GM19099 (cell line): ENCODE data around the gene SUSD3.

Experiments
- POLR2A ChIP-seq: IDR thresholded peaks from 3 replicates; pipeline ENCODE4 v1.6.1; 2011; ENCODE audit warnings: low read depth; ENCODE audit not compliant: insufficient read length; ENCODE audit errors: extremely low read depth

SUSD3 gene

DNA sequence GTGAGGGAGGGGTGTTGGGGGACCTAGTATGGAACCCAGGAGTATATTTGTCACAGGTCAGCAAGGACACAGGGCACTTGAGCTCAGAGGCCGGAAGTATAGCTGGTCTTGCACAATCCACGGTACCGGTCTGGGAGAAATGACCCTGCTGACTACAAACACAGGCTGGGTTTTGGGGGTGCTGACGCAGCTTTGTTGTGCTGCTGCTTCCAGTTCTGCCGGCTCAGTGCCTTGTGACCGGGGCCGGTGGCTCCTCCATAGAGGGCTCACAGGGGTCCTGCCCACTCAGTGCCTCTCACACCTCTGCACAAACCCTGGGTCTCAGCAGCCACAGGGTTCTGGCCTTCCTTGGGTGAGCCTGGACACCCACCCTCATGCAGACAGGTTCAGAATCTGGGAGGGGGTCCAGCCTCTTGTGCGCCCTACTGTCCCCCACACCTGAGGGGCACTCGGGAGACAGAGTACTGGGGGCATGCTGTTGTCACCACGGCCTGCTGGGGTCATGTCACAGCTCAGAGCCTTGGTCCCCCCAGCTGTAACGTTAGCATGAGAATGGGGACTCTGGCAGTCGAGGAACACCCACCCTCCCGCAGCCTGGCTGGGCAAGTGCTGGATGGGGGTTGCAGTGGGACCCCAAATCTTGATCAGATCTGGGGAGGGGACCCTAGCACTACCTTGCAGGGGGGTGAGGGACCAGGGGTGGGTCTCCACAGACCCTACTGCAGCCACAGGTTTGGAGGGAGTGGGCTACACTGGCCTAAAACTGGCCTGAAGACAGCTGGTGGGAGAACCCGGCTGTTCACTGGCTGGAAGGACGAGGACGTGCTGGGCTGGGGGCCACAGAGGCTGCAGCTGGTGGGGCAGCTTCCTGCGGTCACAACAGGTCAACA is 57.8 kb downstream of the SUSD3 start:
- no peak for TF ChIP-seq POLR2A

GRCh38 chr9:93117924-93118862 is 59.7 kb downstream of the SUSD3 start:
- TF ChIP-seq POLR2A = no peak

- no peak for TF ChIP-seq POLR2A
Observed at GRCh38 chr9:93118863-93119702, 60.6 kb downstream of the SUSD3 start.

DNA sequence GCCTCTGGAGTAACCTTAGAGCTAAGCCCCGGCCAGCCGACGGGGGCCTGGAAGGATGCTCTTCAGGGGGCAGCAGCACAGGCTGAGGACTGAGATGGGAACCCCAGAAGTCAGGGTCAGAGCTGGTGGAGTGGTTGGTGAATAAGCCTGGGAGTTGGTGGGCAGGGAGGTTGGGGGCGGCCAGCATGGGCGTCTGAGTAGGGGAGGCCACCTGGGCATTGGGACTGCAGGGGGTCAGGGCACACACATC is 61.1 kb downstream of the SUSD3 start:
- TF ChIP-seq POLR2A = no peak

DNA sequence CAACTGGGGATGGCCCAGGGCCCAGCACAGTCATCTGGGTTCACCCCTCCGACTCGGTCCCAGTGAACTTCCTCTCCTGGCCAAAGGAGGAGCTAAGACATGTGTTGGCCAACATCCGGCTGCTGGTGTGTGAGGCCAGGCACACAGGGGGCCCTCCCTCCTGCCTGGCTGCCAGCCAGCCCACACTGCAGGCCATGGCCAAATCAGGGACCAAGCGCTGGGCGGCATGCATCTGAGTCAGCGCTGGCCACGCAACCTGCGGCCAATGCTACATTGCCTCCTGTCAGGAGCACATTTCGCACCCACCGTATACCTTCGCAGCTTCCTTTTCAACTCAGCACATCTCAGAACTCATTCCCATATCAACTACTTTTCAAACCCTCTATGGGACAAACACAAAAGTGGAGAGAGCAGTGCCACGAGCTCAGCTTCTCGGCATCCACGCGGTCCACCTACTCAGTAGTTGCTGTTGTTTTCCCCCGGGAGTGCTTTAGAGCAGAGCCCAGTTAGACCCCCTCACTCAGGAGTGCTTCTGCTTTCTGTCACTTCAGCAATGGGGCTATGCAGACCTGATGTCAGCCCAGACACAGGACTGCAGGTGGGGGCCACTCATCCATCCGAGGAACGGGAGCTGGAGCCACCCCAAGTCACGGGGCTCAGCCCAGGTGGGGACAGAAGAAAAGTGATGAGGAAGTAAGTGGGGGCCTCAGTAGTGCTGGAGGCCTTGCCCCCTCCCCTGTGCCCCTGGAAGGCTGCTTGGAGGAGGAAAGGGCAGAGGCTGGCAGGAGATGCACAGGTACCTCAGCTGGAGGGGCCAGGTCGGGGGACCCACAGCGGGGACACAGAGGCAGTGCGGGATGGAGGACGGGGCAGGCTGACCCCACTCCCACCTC is 61.7 kb downstream of the SUSD3 start:
- no peak for TF ChIP-seq POLR2A

GRCh38 chr9:93120846-93121315 is 62.4 kb downstream of the SUSD3 start:
- no peak for TF ChIP-seq POLR2A

DNA sequence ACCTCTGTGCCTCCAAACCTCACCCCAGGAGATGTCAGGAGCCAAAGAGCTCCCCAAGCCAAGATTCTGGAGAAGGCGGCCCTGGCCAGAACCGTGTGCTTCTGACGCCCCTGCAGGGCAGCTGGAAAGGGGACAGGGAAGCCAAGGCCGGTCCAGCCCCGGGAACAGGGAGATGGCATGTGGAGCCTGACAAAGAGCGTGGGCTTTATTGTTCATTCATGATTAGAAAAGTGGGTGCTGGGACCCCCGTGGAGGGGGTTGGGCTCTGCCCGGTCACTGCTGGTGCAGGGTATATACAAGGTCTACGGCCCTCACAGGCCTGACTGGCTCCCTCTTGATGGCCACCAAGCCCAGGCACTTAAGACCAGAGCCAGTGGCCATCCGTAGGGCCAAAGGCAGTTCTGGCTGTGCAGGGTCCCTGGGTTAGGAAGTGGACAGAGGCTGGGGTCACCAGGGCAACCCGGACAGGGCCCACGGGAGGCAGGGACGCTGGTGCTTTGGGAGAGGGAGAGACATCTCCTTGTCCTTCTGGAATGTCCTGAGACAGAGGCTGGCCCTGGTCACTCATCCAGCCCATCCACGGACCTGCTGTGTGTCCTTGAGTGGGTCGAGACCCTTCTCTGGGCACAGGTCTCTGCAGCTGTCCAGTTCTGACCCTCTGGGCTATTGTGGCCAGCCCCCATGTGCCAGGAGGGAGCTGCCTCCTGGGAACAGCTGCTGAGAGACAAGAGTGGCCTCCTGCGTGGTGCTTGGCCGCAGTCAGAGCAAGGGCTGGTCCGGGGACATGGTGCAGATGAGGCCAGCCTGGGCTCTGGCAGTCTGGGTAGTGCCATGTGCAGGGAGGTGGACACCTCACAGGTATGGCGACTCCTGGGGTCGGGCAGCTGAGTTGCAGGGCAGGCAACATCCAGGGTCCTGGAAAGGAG is 63.1 kb downstream of the SUSD3 start:
- no peak for TF ChIP-seq POLR2A

- no peak for TF ChIP-seq POLR2A
Observed at GRCh38 chr9:93122721-93123221, 64.3 kb downstream of the SUSD3 start.

- TF ChIP-seq POLR2A = no peak
Observed at GRCh38 chr9:93123561-93124283, 65.2 kb downstream of the SUSD3 start.

DNA sequence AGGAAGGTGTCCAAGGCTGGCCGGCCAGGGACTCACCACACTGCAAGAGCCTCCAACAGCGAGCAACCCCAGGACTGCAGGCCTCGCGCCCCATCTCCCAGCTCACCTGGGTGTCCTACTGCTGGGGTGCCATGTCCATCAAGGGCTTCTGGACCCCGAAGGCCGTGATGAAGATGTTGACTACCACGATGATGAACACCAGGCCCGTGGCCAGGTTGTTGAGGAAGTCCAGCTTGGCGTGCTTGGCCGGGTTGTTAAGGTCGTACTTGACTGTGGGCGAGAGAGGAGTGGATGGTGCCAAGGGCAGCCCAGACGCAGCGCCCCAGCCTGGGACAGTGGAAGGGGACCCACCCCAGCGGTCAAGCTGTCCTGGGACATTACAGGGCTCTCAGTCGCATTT is 66.3 kb downstream of the SUSD3 start:
- no peak for TF ChIP-seq POLR2A

DNA sequence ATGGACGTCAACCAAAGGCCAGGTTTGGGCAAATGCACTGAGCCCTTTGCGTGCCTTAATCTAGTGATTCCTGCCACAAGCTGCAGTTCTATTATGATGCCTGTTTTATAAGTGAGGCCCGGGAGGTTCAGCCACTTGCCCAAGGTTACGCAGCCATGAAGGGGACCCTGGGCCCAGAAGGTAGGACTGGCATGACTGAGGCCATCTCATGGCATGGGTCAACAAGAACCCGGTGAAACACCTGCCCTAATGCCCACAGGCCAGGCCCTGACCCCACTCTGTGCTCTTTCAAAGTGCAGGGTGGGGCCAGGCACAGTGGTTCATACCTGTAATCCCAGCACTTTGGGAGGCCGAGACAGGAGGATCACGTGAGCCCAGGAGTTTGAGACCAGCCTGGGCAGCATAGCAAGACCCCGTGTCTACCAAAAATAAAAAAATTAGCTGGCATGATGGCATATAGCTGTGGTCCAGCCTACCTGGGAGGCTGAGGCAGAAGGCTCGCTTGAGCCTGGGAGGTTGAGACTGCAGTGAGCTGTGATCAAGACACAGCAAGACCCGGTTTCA is 66.9 kb downstream of the SUSD3 start:
- no peak for TF ChIP-seq POLR2A
